Spleen (tissue), 11 donors: ENCODE measurements around the gene TXNRD2. TPM values are rescaled to one million over a fixed set of nuclear protein-coding genes. Genes with fewer than 3 reads are reported as not detected.

Source experiments
- DNase-seq: peaks from one replicate; pipeline ENCODE4 v3.0.0-alpha.2; 2020
- H3K27ac ChIP-seq, 8 donors: fragments of 200-600 bp; sonication (generic) in 7 of 8; 1 replicate in 4 of 8; 2 replicates in 4 of 8; pipeline versions ENCODE4 v1.5.0 to v1.8.0; 2016 to 2021; ENCODE audit warnings: inconsistent platforms in 4 of 8, mild to moderate bottlenecking in 4 of 8, moderate library complexity in 1 of 8
- H3K27me3 ChIP-seq, 7 donors: fragments of 200-600 bp; sonication (generic) in 6 of 7; replicated peaks in 1 of 7; 1 replicate in 4 of 7; 2 replicates in 3 of 7; pipeline versions ENCODE4 v1.5.0 to v1.8.0; 2016 to 2021; ENCODE audit warnings: inconsistent platforms in 3 of 7, mild to moderate bottlenecking in 1 of 7
- H3K36me3 ChIP-seq, 6 donors: fragments of 200-600 bp; sonication (generic) in 5 of 6; 1 replicate in 4 of 6; 2 replicates in 2 of 6; pipeline versions ENCODE4 v1.5.0 to v1.8.0; 2016 to 2021; ENCODE audit warnings: inconsistent platforms in 2 of 6
- H3K4me1 ChIP-seq, 6 donors: fragments of 200-600 bp; sonication (generic) in 5 of 6; 1 replicate in 3 of 6; 2 replicates in 3 of 6; pipeline versions ENCODE4 v1.5.0 to v1.8.0; 2016 to 2021; ENCODE audit warnings: inconsistent platforms in 3 of 6
- H3K4me3 ChIP-seq, 8 donors: fragments of 200-600 bp; sonication (generic) in 7 of 8; 1 replicate in 4 of 8; 2 replicates in 4 of 8; pipeline versions ENCODE4 v1.5.0 to v1.8.0; 2016 to 2021; ENCODE audit warnings: inconsistent platforms in 4 of 8, mild to moderate bottlenecking in 4 of 8, moderate library complexity in 2 of 8
- H3K9me3 ChIP-seq, 8 donors: fragments of 200-600 bp; sonication (generic) in 7 of 8; 1 replicate in 4 of 8; 2 replicates in 4 of 8; pipeline versions ENCODE4 v1.5.0 to v1.8.0; 2016 to 2021; ENCODE audit warnings: inconsistent platforms in 4 of 8
- CTCF ChIP-seq, 11 experiments: fragments of 200-600 bp in 7 of 11; fragments of 450-650 bp in 4 of 11; sonication (generic) in 4 of 11; IDR thresholded peaks in 8 of 11; conservative IDR thresholded peaks in 3 of 11; 1 replicate in 7 of 11; 2 replicates in 4 of 11; pipeline versions ENCODE4 v1.4.0 to v1.8.0; 2016 to 2021; ENCODE audit warnings: antibody characterized with exemption in 11 of 11, inconsistent platforms in 4 of 11, mild to moderate bottlenecking in 1 of 11
- POLR2A ChIP-seq, 3 donors: fragments of 450-650 bp; IDR thresholded peaks; one replicate each; pipeline ENCODE4 v1.5.1; 2017; ENCODE audit warnings: antibody characterized with exemption in 3 of 3, mild to moderate bottlenecking in 1 of 3
- POLR2AphosphoS5 ChIP-seq, 3 donors: sonication (generic); formaldehyde crosslinking; IDR thresholded peaks; one replicate each; pipeline ENCODE4 v1.5.1; 2017; ENCODE audit warnings: antibody characterized with exemption in 3 of 3
- WGBS, 5 donors: extraction: QIAGEN DNeasy Blood & Tissue Kit in 3 of 5; methylation state at CpG; one replicate each; pipeline versions ENCODE4 v1.1.5 to v1.1.7; 2013 to 2018; 5-methylcytosine and 5-hydroxymethylcytosine counted together
- intact Hi-C: fragments of 100-400 bp; cut with DNase I; formaldehyde crosslinking; loops from one replicate; pipeline ENCODE4 v1.15.0; 2023; ENCODE audit warnings: low total_unique reads
- polyA plus RNA-seq, 3 donors: library from polyadenylated mRNA; stranded (reverse); fragments of 200-250 nt; gene quantifications; one replicate each; pipeline ENCODE4 v1.2.1, GENCODE V29; 2013
- total RNA-seq, 7 donors: library from RNA; depleted of rRNA in 3 of 7; stranded (reverse); fragments of >200 nt in 3 of 7; fragmentation: NEBNext Ultra II Directional in 4 of 7; extraction: Animal tissue kit (Norgen Biotek cat#: 25700) in 4 of 7; gene quantifications; one replicate each; pipeline versions ENCODE4 v1.1.0 to v1.2.1, GENCODE V29; 2016 to 2021
- donor health status: healthy with polysubstance abuse.
- donor health status: DM: no; HTN: no; CAD: no; lungs with moderate emphysema.
- donor health status: DM: no; HTN: no; CAD: no.
- donor health status: Bipolar disorder and iron deficiency.
- donor health status: healthy.
- donor health status: DM: no; HTN: no; CAD: no.
- donor health status: DM: yes; HTN: yes; CAD: no.

Gene TXNRD2
- total and polyA plus RNA-seq, 10 donors: 21.6 to 45.9 (median 35.5) TPM

- Histone ChIP-seq H3K4me1 (peaks cover 0 to 7% (median 0%) of the 10 kb centered on the region in 6 donors), H3K27me3 (no peaks in the 10 kb centered on the region), H3K36me3 (peaks cover 0 to 99% (median 14%) of the 10 kb centered on the region in 6 donors), H3K9me3 (no peaks in the 10 kb centered on the region), H3K27ac (no peak overlapping the region), H3K4me3 (no peak overlapping the region)
- DNase-seq: no peak
- 89 to 98% (median 90%) methylated on average over 5 to 9 of the region's 9 CpGs for WGBS, 5 donors
- TF ChIP-seq POLR2A (IDR thresholded peaks at IDR 0.05) (no peak), POLR2AphosphoS5 (IDR thresholded peaks at IDR 0.05) (no peak), CTCF (IDR thresholded peaks at IDR 0.05 in 8 of 11, conservative IDR thresholded peaks at IDR 0.05 in 3 of 11) (no peak)
- intact Hi-C loops: no loop called here
These were observed 38.6 kb downstream of the TXNRD2 start for GRCh38 chr22:19903031-19903430.

DNA sequence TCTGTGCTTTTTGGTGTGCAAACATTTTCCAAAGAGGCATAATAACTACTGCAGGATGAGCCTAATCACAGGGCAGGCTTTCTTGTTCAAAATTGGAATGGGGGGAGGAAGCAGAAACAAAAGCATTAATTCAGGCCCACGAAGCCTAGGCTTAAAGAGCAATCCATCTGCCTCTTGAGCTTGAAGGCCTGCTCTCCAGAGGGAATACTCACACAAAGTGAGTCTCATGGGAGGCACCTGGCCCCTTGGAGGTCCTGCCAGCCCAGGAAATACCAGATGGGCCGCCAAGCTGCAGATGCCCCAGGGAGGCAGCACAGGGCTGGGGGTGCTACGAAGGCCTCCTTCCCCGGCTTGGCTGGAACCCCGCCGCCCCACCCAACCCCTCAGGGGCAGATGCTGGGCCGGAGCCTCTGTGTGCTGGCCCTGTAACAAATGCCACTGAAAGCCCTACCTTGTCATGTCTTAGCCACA lies 39.3 kb downstream of the TXNRD2 start:
- intact Hi-C loops: no loop called here
- H3K36me3 ChIP-seq: peaks cover 0 to 100% (median 20%) of the 10 kb centered on the region in 6 donors
- no peak for DNase-seq
- H3K27ac ChIP-seq: no peak overlapping the region
- H3K4me3 ChIP-seq: no peak overlapping the region
- no peak for TF ChIP-seq POLR2A (IDR thresholded peaks at IDR 0.05)
- TF ChIP-seq CTCF (IDR thresholded peaks at IDR 0.05 in 8 of 11, conservative IDR thresholded peaks at IDR 0.05 in 3 of 11): no peak
- no peak for TF ChIP-seq POLR2AphosphoS5 (IDR thresholded peaks at IDR 0.05)
- peaks cover 0 to 7% (median 0%) of the 10 kb centered on the region in 6 donors for H3K4me1 ChIP-seq
- no peaks in the 10 kb centered on the region for H3K27me3 ChIP-seq
- H3K9me3 ChIP-seq: no peaks in the 10 kb centered on the region
- 78 to 94% (median 90%) methylated on average over 6 to 7 of the region's 7 CpGs for WGBS, 5 donors

DNA sequence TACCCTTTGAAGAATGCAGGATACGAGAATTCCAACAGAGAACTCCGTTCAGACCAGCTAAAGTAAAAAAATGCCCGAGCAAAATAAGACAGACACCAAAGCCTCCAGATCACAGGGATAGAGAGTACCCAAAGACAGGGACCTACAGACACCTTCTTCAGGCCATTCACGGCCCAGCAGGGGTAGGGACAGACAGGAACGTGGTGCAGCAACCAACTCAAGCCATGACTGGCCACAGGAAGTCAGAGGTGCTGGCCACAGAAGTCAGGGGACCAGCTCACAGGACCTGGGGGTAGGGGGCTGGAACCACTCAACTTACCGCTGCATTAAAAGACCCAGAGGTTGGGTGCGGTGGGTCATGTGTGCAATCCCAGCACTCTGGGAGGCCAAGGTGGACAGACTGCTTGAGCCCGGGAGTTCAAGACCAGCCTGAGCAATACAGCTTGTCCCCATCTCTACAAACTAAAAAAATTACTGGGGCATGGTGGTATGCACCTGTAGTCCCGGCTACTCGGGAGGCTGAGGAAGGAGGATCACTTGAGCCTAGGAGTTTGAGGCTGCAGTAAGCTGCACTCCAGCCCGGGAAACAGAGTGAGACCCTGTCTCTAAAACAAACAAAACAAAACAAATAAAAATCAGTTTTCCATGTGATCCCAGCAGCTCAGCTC lies 39.9 kb downstream of the TXNRD2 start:
- TF ChIP-seq POLR2AphosphoS5 (IDR thresholded peaks at IDR 0.05) (no peak), CTCF (IDR thresholded peaks at IDR 0.05 in 8 of 11, conservative IDR thresholded peaks at IDR 0.05 in 3 of 11) (no peak), POLR2A (IDR thresholded peaks at IDR 0.05) (no peak)
- Histone ChIP-seq H3K9me3 (no peaks in the 10 kb centered on the region), H3K4me1 (peaks cover 0 to 7% (median 0%) of the 10 kb centered on the region in 6 donors), H3K27ac (no peak overlapping the region), H3K27me3 (no peaks in the 10 kb centered on the region), H3K36me3 (peaks cover 0 to 100% (median 20%) of the 10 kb centered on the region in 6 donors), H3K4me3 (no peak overlapping the region)
- intact Hi-C loops: no loop called here
- DNase-seq: no peak
- WGBS, 5 donors: 91 to 95% (median 93%) methylated on average over 11 of the region's 11 CpGs

- WGBS, 5 donors: 75 to 89% (median 85%) methylated on average over 10 to 13 of the region's 13 CpGs
- Histone ChIP-seq H3K9me3 (no peaks in the 10 kb centered on the region), H3K27ac (peak overlapping the region in 1 of 8 donors; percentile 33), H3K4me1 (peaks cover 0 to 7% (median 0%) of the 10 kb centered on the region in 6 donors), H3K27me3 (no peaks in the 10 kb centered on the region), H3K4me3 (no peak overlapping the region), H3K36me3 (peaks cover 0 to 98% (median 18%) of the 10 kb centered on the region in 6 donors)
- intact Hi-C loops: no loop called here
- TF ChIP-seq POLR2A (IDR thresholded peaks at IDR 0.05) (no peak), POLR2AphosphoS5 (IDR thresholded peaks at IDR 0.05) (peak; percentile 75 to 78 (median 78)), CTCF (IDR thresholded peaks at IDR 0.05 in 8 of 11, conservative IDR thresholded peaks at IDR 0.05 in 3 of 11) (no peak)
- no peak for DNase-seq
These were observed 40.7 kb downstream of the TXNRD2 start for GRCh38 chr22:19900707-19901436.
